Mesendoderm (in vitro differentiated cells): Measurements from ENCODE around the gene OPN5. TPM values are rescaled to one million over a fixed set of nuclear protein-coding genes. Genes with fewer than 3 reads are reported as not detected.

Source experiments
- DNase-seq: peaks from one replicate; pipeline ENCODE4 v3.0.0; 2013
- H2AK5ac ChIP-seq: 2 replicates; pipeline ENCODE4 v1.6.1; 2013; ENCODE audit warnings: low read length, inconsistent platforms
- H2BK120ac ChIP-seq: 2 replicates; pipeline ENCODE4 v1.6.1; 2013; ENCODE audit warnings: low read depth, mild to moderate bottlenecking, low read length, moderate library complexity, mixed read lengths
- H2BK15ac ChIP-seq: replicated peaks from 2 replicates; pipeline ENCODE4 v1.6.1; 2013; ENCODE audit warnings: low read depth, mild to moderate bottlenecking, moderate library complexity
- H2BK5ac ChIP-seq: 2 replicates; pipeline ENCODE4 v1.6.1; 2013; ENCODE audit warnings: low read length, inconsistent platforms
- H3K18ac ChIP-seq: 2 replicates; pipeline ENCODE4 v1.6.1; 2013; ENCODE audit warnings: mild to moderate bottlenecking, low read length, mixed read lengths
- H3K23ac ChIP-seq: one replicate; pipeline ENCODE4 v1.6.1; 2013; ENCODE audit warnings: low read length
- H3K27ac ChIP-seq: 2 replicates; pipeline ENCODE4 v1.5.1; 2013; ENCODE audit warnings: low read depth, mild to moderate bottlenecking, inconsistent platforms, low read length, moderate library complexity
- H3K27me3 ChIP-seq: 2 replicates; pipeline ENCODE4 v1.6.1; 2013; ENCODE audit warnings: low read length, control low read depth, mild to moderate bottlenecking, inconsistent platforms; ENCODE audit not compliant: insufficient read depth, poor library complexity
- H3K36me3 ChIP-seq: 2 replicates; pipeline ENCODE4 v1.6.1; 2013; ENCODE audit warnings: low read length, inconsistent platforms; ENCODE audit not compliant: control insufficient read depth, insufficient read depth
- H3K4ac ChIP-seq: one replicate; pipeline ENCODE4 v1.6.1; 2013; ENCODE audit warnings: low read depth, mild to moderate bottlenecking, low read length, moderate library complexity
- H3K4me1 ChIP-seq: 2 replicates; pipeline ENCODE4 v1.6.1; 2013; ENCODE audit warnings: low read depth, low read length, inconsistent platforms; ENCODE audit not compliant: control insufficient read depth
- H3K4me2 ChIP-seq: 2 replicates; pipeline ENCODE4 v1.6.1; 2013; ENCODE audit warnings: low read length
- H3K4me3 ChIP-seq: 2 replicates; pipeline ENCODE4 v1.5.1; 2013; ENCODE audit warnings: mild to moderate bottlenecking, low read length
- H3K56ac ChIP-seq: one replicate; pipeline ENCODE4 v1.6.1; 2013; ENCODE audit warnings: low read length
- H3K79me1 ChIP-seq: 2 replicates; pipeline ENCODE4 v1.6.1; 2013; ENCODE audit warnings: low read length, inconsistent platforms
- H3K79me2 ChIP-seq: 2 replicates; pipeline ENCODE4 v1.6.1; 2013; ENCODE audit warnings: mild to moderate bottlenecking, low read length; ENCODE audit not compliant: control insufficient read depth, insufficient read depth
- H3K9ac ChIP-seq: 2 replicates; pipeline ENCODE4 v1.6.1; 2013; ENCODE audit warnings: low read length, inconsistent platforms
- H4K5ac ChIP-seq: one replicate; pipeline ENCODE4 v1.6.1; 2013; ENCODE audit warnings: low read length
- H4K8ac ChIP-seq: one replicate; pipeline ENCODE4 v1.6.1; 2013; ENCODE audit warnings: low read depth, mild to moderate bottlenecking, control low read depth, low read length, moderate library complexity
- WGBS: extraction: QIAGEN DNeasy Blood & Tissue Kit; methylation state at CpG from one replicate; pipeline ENCODE4 v1.1.7; 2013; ENCODE audit warnings: low lambda C conversion rate, missing lambda C conversion rate; ENCODE audit not compliant: insufficient coverage; ENCODE audit errors: extremely low coverage; 5-methylcytosine and 5-hydroxymethylcytosine counted together
- small RNA-seq: library from polyadenylated mRNA; stranded (forward); fragments of <200 nt; extraction: miRNeasy Mini kit (QIAGEN cat#:217004); gene quantifications from one replicate; pipeline ENCODE3, GENCODE V24; 2013; ENCODE audit not compliant: insufficient read depth

Gene OPN5

GRCh38 chr6:47862731-47863130, 80.9 kb downstream of the OPN5 start:
- Histone ChIP-seq H3K27me3 (no peaks in the 10 kb centered on the region), H2BK5ac (no peak overlapping the region), H3K79me1 (no peaks in the 10 kb centered on the region), H3K4me3 (no peak overlapping the region), H4K8ac (no peak overlapping the region), H2BK15ac (no peak overlapping the region), H3K36me3 (no peaks in the 10 kb centered on the region), H3K4me1 (no peaks in the 10 kb centered on the region), H3K79me2 (no peaks in the 10 kb centered on the region), H3K9ac (no peak overlapping the region), H4K5ac (no peak overlapping the region), H3K23ac (no peak overlapping the region), H3K18ac (no peak overlapping the region), H2BK120ac (no peak overlapping the region), H3K4me2 (no peak overlapping the region), H3K56ac (no peak overlapping the region), H3K4ac (no peak overlapping the region), H2AK5ac (no peak overlapping the region), H3K27ac (no peak overlapping the region)
- no CpG with 5 or more reads among the region's 1 CpG for WGBS
- DNase-seq: no peak

- Histone ChIP-seq H3K4me1 (no peaks in the 10 kb centered on the region), H3K27ac (no peak overlapping the region), H3K56ac (no peak overlapping the region), H3K9ac (no peak overlapping the region), H3K23ac (no peak overlapping the region), H2BK15ac (no peak overlapping the region), H3K18ac (no peak overlapping the region), H4K8ac (no peak overlapping the region), H4K5ac (no peak overlapping the region), H3K27me3 (no peaks in the 10 kb centered on the region), H2BK5ac (no peak overlapping the region), H3K4me2 (no peak overlapping the region), H3K4me3 (no peak overlapping the region), H3K79me2 (no peaks in the 10 kb centered on the region), H2BK120ac (no peak overlapping the region), H3K4ac (no peak overlapping the region), H2AK5ac (no peak overlapping the region), H3K36me3 (no peaks in the 10 kb centered on the region), H3K79me1 (no peaks in the 10 kb centered on the region)
- WGBS: no CpG with 5 or more reads among the region's 2 CpGs
- no peak for DNase-seq
Observed at GRCh38 chr6:47865206-47865605, 83.4 kb downstream of the OPN5 start.

GRCh38 chr6:47875593-47875992, 93.8 kb downstream of the OPN5 start:
- Histone ChIP-seq H2AK5ac (no peak overlapping the region), H3K4ac (no peak overlapping the region), H3K9ac (no peak overlapping the region), H3K4me1 (no peaks in the 10 kb centered on the region), H3K36me3 (no peaks in the 10 kb centered on the region), H3K18ac (no peak overlapping the region), H2BK5ac (no peak overlapping the region), H3K27me3 (no peaks in the 10 kb centered on the region), H3K79me1 (no peaks in the 10 kb centered on the region), H3K4me3 (no peak overlapping the region), H3K23ac (no peak overlapping the region), H3K27ac (no peak overlapping the region), H4K5ac (no peak overlapping the region), H3K4me2 (no peak overlapping the region), H2BK120ac (no peak overlapping the region), H4K8ac (no peak overlapping the region), H2BK15ac (no peak overlapping the region), H3K56ac (no peak overlapping the region), H3K79me2 (no peaks in the 10 kb centered on the region)
- no CpG with 5 or more reads among the region's 1 CpG for WGBS
- no peak for DNase-seq

Small RNAs within 50 kb of the gene (small RNA-seq; reads per million reads assigned to genes)
- not detected for gene RNU1-105P
